Fibroblast of lung (primary cell): ENCODE measurements around the gene DNAAF3. TPM values are rescaled to one million over a fixed set of nuclear protein-coding genes. Genes with fewer than 3 reads are reported as not detected.

Source experiments
- DNase-seq, 2 donors: peaks; one replicate each; pipeline versions ENCODE4 v3.0.0 to v3.0.0-alpha.2; 2010; ENCODE audit warnings: low read depth in 2 of 2
- H2AFZ ChIP-seq: 2 replicates; pipeline ENCODE4 v1.5.1; 2012; ENCODE audit warnings: low read length, control low read depth, inconsistent platforms
- H3K27ac ChIP-seq: 2 replicates; pipeline ENCODE4 v1.5.1; 2011; ENCODE audit warnings: low read length, control low read depth; ENCODE audit not compliant: insufficient read depth
- H3K27me3 ChIP-seq: 2 replicates; pipeline ENCODE4 v1.5.1; 2011; ENCODE audit warnings: mild to moderate bottlenecking, low read length; ENCODE audit not compliant: control insufficient read depth, insufficient read depth
- H3K36me3 ChIP-seq: 2 replicates; pipeline ENCODE4 v1.5.1; 2011; ENCODE audit warnings: low read length; ENCODE audit not compliant: control insufficient read depth, insufficient read depth
- H3K4me1 ChIP-seq: 2 replicates; pipeline ENCODE4 v1.5.1; 2011; ENCODE audit warnings: low read length; ENCODE audit not compliant: control insufficient read depth, insufficient read depth; ENCODE audit errors: extremely low read depth
- H3K4me2 ChIP-seq: 2 replicates; pipeline ENCODE4 v1.5.1; 2011; ENCODE audit warnings: low read length, control low read depth; ENCODE audit not compliant: insufficient read depth; ENCODE audit errors: extremely low read depth
- H3K4me3 ChIP-seq, 4 experiments: fragments of 200-600 bp in 1 of 4; sonication (generic) in 1 of 4; replicated peaks in 1 of 4; 2 replicates each; pipeline ENCODE4 v1.5.1; 2011 to 2016; ENCODE audit warnings: low read length in 4 of 4, low read depth in 3 of 4, mild to moderate bottlenecking in 3 of 4, control low read depth in 2 of 4, inconsistent platforms in 1 of 4, mixed read lengths in 1 of 4; ENCODE audit not compliant: insufficient read depth in 1 of 4; ENCODE audit errors: control extremely low read depth in 1 of 4
- H3K79me2 ChIP-seq: 2 replicates; pipeline ENCODE4 v1.5.1; 2012; ENCODE audit warnings: mild to moderate bottlenecking, low read length, inconsistent platforms; ENCODE audit not compliant: control insufficient read depth, insufficient read depth
- H3K9ac ChIP-seq: 2 replicates; pipeline ENCODE4 v1.5.1; 2011; ENCODE audit warnings: mild to moderate bottlenecking, low read length, control low read depth; ENCODE audit not compliant: insufficient read depth
- H3K9me3 ChIP-seq: 2 replicates; pipeline ENCODE4 v1.5.1; 2012; ENCODE audit warnings: low read depth, low read length; ENCODE audit not compliant: control insufficient read depth, insufficient read depth
- H4K20me1 ChIP-seq: 2 replicates; pipeline ENCODE4 v1.5.1; 2011; ENCODE audit warnings: low read length; ENCODE audit not compliant: control insufficient read depth, insufficient read depth; ENCODE audit errors: extremely low read depth
- EZH2 ChIP-seq: IDR thresholded peaks from 2 replicates; pipeline ENCODE4 v1.5.1; 2012; ENCODE audit warnings: low read length, control low read depth, mild to moderate bottlenecking; ENCODE audit errors: missing control alignments
- polyA plus RNA-seq, 2 donors: library from polyadenylated mRNA; depleted of rRNA in 1 of 2; stranded (reverse) in 1 of 2; unstranded in 1 of 2; fragments of >200 nt; gene quantifications; 2 replicates each; pipeline ENCODE4 v1.2.1, GENCODE V29; 2011 to 2012; ENCODE audit warnings: missing spikeins in 1 of 2
- total RNA-seq: library from RNA; depleted of rRNA; stranded (reverse); fragments of >200 nt; gene quantifications from 2 replicates; pipeline ENCODE4 v1.2.1, GENCODE V29; 2014
- TF ChIP-seq, protein P1 (sequence below), 2 donors: IDR thresholded peaks in 1 of 2; conservative IDR thresholded peaks in 1 of 2; 1 replicate in 1 of 2; 2 replicates in 1 of 2; pipeline ENCODE4 v1.5.1; 2011 to 2012; ENCODE audit warnings: low read length in 2 of 2, control low read depth in 1 of 2, inconsistent platforms in 1 of 2, low read depth in 1 of 2, mild to moderate bottlenecking in 1 of 2

DNAAF3 gene
- total and polyA plus RNA-seq, 2 donors (not counting 1 experiment from before 2014, with no cell fraction given): 0.17 to 0.18 TPM

DNA sequence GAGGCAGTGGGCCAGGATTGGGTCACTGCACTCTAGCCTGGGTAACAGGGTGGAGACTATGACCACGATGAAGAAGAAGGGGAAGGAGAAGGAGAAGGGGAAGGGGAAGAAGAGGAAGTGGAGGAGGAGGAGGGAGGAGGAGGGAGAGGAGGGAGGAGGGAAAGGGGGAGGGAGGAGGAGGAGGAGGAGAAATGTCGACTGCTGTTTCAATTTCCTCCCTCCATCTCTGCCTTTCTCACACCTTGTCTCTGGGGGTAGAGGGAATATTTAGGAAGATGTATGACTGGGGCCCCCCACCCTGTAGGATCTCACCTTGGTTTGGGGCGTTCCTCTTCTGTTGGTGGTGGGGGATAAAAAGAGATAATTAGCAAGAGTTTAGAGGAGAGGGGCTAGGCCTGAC is 21.2 kb downstream of the DNAAF3 start:
- Histone ChIP-seq H3K9ac (no peak overlapping the region), H3K27ac (no peak overlapping the region), H3K4me1 (no peaks in the 10 kb centered on the region), H3K4me3 (no peak overlapping the region), H3K79me2 (no peaks in the 10 kb centered on the region), H2AFZ (no peak overlapping the region), H3K27me3 (peaks cover 21% of the 10 kb centered on the region), H3K4me2 (no peak overlapping the region), H3K36me3 (no peaks in the 10 kb centered on the region), H3K9me3 (no peaks in the 10 kb centered on the region), H4K20me1 (no peaks in the 10 kb centered on the region)
- TF ChIP-seq, protein P1, sequence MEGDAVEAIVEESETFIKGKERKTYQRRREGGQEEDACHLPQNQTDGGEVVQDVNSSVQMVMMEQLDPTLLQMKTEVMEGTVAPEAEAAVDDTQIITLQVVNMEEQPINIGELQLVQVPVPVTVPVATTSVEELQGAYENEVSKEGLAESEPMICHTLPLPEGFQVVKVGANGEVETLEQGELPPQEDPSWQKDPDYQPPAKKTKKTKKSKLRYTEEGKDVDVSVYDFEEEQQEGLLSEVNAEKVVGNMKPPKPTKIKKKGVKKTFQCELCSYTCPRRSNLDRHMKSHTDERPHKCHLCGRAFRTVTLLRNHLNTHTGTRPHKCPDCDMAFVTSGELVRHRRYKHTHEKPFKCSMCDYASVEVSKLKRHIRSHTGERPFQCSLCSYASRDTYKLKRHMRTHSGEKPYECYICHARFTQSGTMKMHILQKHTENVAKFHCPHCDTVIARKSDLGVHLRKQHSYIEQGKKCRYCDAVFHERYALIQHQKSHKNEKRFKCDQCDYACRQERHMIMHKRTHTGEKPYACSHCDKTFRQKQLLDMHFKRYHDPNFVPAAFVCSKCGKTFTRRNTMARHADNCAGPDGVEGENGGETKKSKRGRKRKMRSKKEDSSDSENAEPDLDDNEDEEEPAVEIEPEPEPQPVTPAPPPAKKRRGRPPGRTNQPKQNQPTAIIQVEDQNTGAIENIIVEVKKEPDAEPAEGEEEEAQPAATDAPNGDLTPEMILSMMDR (conservative IDR thresholded peaks at IDR 0.05 in 1 of 2, IDR thresholded peaks at IDR 0.05 in 1 of 2; ENCODE audit: low read depth in 1 of 2, low read length in 2 of 2): no peak
- TF ChIP-seq EZH2: no peak
- no peak for DNase-seq

DNA sequence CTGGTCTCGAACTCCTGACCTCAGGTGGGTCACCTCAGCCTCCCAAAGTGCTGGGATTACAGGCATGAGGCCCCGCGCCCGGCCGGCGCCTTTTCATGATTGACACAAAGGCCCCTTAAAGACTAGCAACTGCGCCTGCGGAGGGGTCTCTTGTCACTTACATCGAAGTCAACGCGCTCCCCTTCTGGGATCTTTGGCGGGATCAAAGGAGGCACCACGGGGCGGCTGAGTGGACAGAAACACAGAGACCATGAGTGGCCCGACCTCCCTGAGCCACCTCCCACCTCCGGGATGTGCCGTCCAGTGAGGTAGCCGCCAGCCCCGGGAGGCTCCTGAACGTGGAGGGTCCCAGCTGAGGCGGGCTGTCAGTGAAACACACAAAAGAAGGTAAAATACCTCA is 24.7 kb downstream of the DNAAF3 start:
- H3K36me3 ChIP-seq: no peaks in the 10 kb centered on the region
- peaks cover 10% of the 10 kb centered on the region for H3K27me3 ChIP-seq
- no peak for DNase-seq
- H3K4me3 ChIP-seq: no peak overlapping the region
- TF ChIP-seq, protein P1 (conservative IDR thresholded peaks at IDR 0.05 in 1 of 2, IDR thresholded peaks at IDR 0.05 in 1 of 2; ENCODE audit: low read depth in 1 of 2, low read length in 2 of 2): no peak
- TF ChIP-seq EZH2: no peak
- peak overlapping the region; percentile 5 for H3K4me2 ChIP-seq
- no peak overlapping the region for H2AFZ ChIP-seq
- H3K9ac ChIP-seq: no peak overlapping the region
- H4K20me1 ChIP-seq: no peaks in the 10 kb centered on the region
- no peaks in the 10 kb centered on the region for H3K9me3 ChIP-seq
- H3K27ac ChIP-seq: no peak overlapping the region
- H3K4me1 ChIP-seq: no peaks in the 10 kb centered on the region
- no peaks in the 10 kb centered on the region for H3K79me2 ChIP-seq

DNA sequence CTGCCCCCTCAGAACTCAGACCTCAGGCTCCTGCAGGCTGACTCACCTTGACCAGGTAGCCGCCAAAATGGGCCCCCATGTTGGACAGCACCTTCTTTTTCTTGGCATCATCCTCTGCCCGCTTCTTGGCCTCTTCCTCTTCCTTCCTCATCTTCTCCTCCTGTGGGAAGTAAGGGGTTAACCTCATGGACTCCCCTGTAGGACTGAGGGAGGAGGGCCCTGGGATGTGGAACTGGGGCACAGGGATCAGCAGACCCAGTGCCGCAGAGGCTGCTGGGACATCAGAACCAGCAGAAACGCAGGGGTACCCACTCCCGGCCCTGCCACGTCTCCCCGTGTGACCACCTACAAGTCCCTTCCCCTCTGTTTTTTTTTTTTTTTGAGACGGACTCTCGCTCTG is 28.5 kb downstream of the DNAAF3 start:
- no peak overlapping the region for H3K4me2 ChIP-seq
- no peaks in the 10 kb centered on the region for H4K20me1 ChIP-seq
- no peaks in the 10 kb centered on the region for H3K36me3 ChIP-seq
- H3K9me3 ChIP-seq: no peaks in the 10 kb centered on the region
- no peak overlapping the region for H3K9ac ChIP-seq
- peaks cover 3% of the 10 kb centered on the region for H3K27me3 ChIP-seq
- DNase-seq: no peak
- no peaks in the 10 kb centered on the region for H3K4me1 ChIP-seq
- TF ChIP-seq, protein P1 (conservative IDR thresholded peaks at IDR 0.05 in 1 of 2, IDR thresholded peaks at IDR 0.05 in 1 of 2; ENCODE audit: low read depth in 1 of 2, low read length in 2 of 2): no peak
- TF ChIP-seq EZH2: no peak
- H3K79me2 ChIP-seq: no peaks in the 10 kb centered on the region
- no peak overlapping the region for H3K27ac ChIP-seq
- H2AFZ ChIP-seq: no peak overlapping the region
- no peak overlapping the region for H3K4me3 ChIP-seq
